M059J (cell line): ENCODE data around the gene TBC1D9B. TPM values are rescaled to one million over a fixed set of nuclear protein-coding genes. Genes with fewer than 3 reads are reported as not detected.

Source experiments
- DNase-seq: peaks from one replicate; pipeline ENCODE4 v3.0.0-alpha.2; 2012; ENCODE audit warnings: low read depth
- total RNA-seq: library from RNA; depleted of rRNA; stranded (reverse); fragments of >200 nt; shearing (Covaris generic); gene quantifications from 2 replicates; pipeline ENCODE4 v1.2.3, GENCODE V29; 2014

Gene TBC1D9B
- total RNA-seq, 1 experiment from 2014 or later = 62.4 TPM

GRCh38 chr5:179908528-179908927 lies 831 bp upstream of the TBC1D9B start:
- no peak for DNase-seq

- peak; percentile 24 for DNase-seq
These were observed 722 bp downstream of the TBC1D9B start for GRCh38 chr5:179906795-179907555.

GRCh38 chr5:179906294-179906794 lies 1.4 kb downstream of the TBC1D9B start:
- no peak for DNase-seq

- DNase-seq = no peak
These were observed 2.5 kb downstream of the TBC1D9B start for GRCh38 chr5:179905161-179905560.

- no peak for DNase-seq
These were observed 3.1 kb downstream of the TBC1D9B start for GRCh38 chr5:179904463-179905160.

- DNase-seq = no peak
These were observed 4.9 kb downstream of the TBC1D9B start for GRCh38 chr5:179902763-179903158.

GRCh38 chr5:179901915-179902762 lies 5.6 kb downstream of the TBC1D9B start:
- DNase-seq = no peak

GRCh38 chr5:179901462-179901861 lies 6.2 kb downstream of the TBC1D9B start:
- no peak for DNase-seq

- DNase-seq = no peak
These were observed 7.0 kb downstream of the TBC1D9B start for GRCh38 chr5:179900711-179901110.

- no peak for DNase-seq
These were observed 7.5 kb downstream of the TBC1D9B start for GRCh38 chr5:179900206-179900605.

- no peak for DNase-seq
These were observed 11.8 kb downstream of the TBC1D9B start for GRCh38 chr5:179895861-179896260.

GRCh38 chr5:179893958-179894895 lies 13.5 kb downstream of the TBC1D9B start:
- no peak for DNase-seq

GRCh38 chr5:179893076-179893957 lies 14.4 kb downstream of the TBC1D9B start:
- DNase-seq = no peak

GRCh38 chr5:179892255-179892654 lies 15.4 kb downstream of the TBC1D9B start:
- no peak for DNase-seq

GRCh38 chr5:179890751-179891682 lies 16.7 kb downstream of the TBC1D9B start:
- DNase-seq = no peak

GRCh38 chr5:179889885-179890284 lies 17.8 kb downstream of the TBC1D9B start:
- no peak for DNase-seq

- no peak for DNase-seq
These were observed 19.9 kb downstream of the TBC1D9B start for GRCh38 chr5:179887802-179888201.

- DNase-seq = no peak
These were observed 20.6 kb downstream of the TBC1D9B start for GRCh38 chr5:179887095-179887494.
